Epithelial cell of esophagus (primary cell): ENCODE measurements around the gene SORL1.
A peak's percentile ranks its signal among the peaks of the same experiment; 100 is the strongest.

Experiments used
- DNase-seq: peaks from one replicate; pipeline ENCODE4 v3.0.0; 2010; ENCODE audit warnings: low read depth
- H3K4me3 ChIP-seq: 2 replicates; pipeline ENCODE4 v1.5.1; 2011; ENCODE audit warnings: mild to moderate bottlenecking, low read length, control low read depth
- TF ChIP-seq, protein P1 (sequence below): IDR thresholded peaks from 2 replicates; pipeline ENCODE4 v1.5.1; 2011; ENCODE audit warnings: low read depth, mild to moderate bottlenecking, low read length, control low read depth, inconsistent platforms; ENCODE audit not compliant: insufficient read depth; ENCODE audit errors: missing control alignments

Gene SORL1

DNA sequence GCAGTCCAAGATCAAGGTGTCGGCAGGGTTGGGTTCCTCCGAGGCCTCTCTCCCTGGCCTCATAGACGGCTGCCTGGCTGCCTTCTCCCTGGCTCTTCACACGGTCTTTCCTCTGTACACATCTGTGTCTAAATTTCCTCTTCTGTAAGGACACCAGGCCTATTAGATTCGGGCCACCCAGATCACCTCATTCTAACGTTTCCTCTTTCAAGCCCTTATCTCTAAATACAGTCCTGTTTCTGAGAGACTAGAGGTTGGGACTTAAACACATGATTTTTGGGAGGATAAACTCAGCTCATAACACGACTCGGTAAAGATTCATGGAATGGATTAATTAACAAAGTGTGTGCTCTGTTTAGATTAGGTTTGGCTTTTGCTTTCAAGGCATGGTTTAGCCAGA is 136.6 kb downstream of the SORL1 start:
- H3K4me3 ChIP-seq = no peak overlapping the region
- DNase-seq = no peak
- TF ChIP-seq, protein P1, sequence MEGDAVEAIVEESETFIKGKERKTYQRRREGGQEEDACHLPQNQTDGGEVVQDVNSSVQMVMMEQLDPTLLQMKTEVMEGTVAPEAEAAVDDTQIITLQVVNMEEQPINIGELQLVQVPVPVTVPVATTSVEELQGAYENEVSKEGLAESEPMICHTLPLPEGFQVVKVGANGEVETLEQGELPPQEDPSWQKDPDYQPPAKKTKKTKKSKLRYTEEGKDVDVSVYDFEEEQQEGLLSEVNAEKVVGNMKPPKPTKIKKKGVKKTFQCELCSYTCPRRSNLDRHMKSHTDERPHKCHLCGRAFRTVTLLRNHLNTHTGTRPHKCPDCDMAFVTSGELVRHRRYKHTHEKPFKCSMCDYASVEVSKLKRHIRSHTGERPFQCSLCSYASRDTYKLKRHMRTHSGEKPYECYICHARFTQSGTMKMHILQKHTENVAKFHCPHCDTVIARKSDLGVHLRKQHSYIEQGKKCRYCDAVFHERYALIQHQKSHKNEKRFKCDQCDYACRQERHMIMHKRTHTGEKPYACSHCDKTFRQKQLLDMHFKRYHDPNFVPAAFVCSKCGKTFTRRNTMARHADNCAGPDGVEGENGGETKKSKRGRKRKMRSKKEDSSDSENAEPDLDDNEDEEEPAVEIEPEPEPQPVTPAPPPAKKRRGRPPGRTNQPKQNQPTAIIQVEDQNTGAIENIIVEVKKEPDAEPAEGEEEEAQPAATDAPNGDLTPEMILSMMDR = no peak

DNA sequence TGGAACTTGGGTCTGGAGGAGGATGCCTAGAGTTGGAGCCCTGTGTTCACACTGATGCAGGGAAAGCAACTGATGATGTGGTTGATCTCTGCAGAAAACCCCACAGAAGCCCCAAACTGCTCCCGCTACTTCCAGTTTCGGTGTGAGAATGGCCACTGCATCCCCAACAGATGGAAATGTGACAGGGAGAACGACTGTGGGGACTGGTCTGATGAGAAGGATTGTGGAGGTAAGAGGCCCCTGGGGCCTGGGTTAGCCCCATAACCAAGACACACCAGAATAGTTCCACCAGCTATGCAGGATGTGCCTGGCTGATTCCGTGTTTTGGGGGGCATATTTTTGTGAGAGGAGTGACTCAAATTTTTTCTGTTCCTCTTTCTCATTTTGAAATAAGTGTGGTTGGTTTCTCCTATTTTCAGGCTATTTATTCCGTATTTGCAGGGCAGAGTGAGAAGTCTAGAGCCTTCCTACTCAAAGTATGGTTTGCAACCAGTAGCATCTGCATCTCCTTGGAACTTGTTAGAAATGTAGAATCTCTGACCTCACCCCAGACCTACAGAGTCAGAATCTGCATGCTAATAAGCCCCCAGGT is 137.9 kb downstream of the SORL1 start:
- DNase-seq = no peak
- TF ChIP-seq, protein P1 = no peak
- no peak overlapping the region for H3K4me3 ChIP-seq

DNA sequence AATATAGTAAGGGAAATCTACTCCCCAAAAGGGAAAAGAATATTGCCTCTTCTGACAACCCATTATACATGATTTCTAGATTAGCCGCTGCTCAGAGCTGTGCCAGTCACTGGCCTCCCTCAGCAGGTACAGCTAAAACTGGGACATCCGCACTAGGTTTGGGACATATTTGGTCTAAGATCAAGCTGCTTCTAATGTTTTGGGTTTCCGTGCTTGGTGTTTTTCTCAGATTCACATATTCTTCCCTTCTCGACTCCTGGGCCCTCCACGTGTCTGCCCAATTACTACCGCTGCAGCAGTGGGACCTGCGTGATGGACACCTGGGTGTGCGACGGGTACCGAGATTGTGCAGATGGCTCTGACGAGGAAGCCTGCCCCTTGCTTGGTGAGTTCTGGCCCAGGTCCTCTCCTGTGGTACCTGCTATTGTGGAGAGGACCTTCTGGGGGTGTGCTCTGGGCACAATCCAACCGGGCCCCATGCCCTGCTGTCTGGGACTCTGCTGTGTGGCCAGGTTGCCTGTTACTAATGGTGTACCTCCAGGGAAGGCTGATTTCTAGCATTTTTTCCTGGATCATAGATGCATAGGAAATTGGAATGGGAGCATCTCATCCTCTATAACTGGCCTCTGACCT is 138.8 kb downstream of the SORL1 start:
- H3K4me3 ChIP-seq = no peak overlapping the region
- DNase-seq = no peak
- TF ChIP-seq, protein P1 = no peak

DNA sequence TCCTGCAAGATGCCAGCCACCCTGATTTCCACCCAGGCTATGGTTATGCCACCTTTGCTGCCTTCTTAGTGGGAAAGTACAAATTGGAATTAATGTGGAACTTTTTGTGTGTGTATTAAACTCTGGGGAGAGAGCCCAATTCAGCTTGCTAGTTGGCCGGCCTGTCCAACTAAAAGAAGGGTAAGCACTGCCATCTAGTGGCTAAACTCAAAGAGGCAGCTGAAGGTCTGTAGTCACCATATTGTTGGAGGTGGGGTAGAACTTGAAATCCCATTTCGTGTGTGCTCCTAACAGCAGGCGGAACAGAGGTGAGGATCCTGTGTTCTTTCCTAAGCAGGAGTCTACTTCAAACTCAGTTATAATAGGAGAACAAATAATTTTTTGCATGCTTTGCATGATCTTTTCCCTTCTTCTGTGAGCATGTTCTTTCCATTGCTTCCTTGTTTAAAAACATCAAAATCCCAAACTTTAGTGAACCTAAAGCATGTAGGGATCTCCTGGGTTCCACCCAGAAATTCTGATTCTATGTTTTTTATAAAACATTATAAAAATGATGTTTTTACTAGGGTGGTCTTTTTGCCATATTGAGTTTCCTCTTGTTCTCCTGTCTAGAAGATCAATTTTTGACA is 139.4 kb downstream of the SORL1 start:
- no peak overlapping the region for H3K4me3 ChIP-seq
- TF ChIP-seq, protein P1 = peak; percentile 88
- DNase-seq = peak; percentile 82

DNA sequence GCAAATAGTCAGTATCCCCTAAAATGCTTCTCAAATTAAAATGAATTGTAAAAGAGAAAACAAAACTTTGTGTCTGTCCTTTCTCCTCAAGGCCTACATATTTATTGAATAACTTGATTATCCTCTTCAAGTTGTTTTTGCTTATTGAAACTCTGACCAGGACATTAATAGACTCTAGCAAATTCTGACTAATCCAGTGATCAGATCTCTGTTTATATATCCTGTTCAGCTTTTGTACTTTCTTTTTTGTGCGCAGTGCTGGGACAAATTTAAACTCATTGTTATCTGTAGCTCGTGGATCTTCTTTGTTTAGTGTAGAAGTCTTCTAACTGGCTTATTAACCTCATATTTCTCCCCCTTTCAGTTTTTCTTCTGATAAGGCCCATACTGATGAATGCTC is 140.6 kb downstream of the SORL1 start:
- H3K4me3 ChIP-seq = no peak overlapping the region
- TF ChIP-seq, protein P1 = no peak
- DNase-seq = no peak

DNA sequence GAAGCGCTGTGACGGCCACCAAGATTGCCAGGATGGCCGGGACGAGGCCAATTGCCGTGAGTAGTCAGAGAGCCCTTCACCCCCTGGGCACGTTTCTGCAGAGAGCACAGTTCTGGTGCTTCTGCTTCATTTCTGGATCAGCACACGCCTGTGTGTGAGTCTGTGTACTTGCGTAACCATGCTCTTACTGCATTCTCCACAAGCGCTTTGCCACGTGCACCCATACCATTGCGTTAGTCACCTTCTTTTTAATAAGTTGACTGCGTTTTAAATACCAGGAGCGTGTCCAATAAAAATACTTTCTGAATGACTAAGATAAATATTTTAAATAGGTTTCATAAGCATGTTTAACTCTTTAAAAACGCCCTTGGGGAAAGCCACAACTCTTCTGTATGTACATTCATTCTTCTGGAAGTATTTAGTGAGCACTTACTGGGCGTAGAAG is 143.6 kb downstream of the SORL1 start:
- H3K4me3 ChIP-seq = no peak overlapping the region
- TF ChIP-seq, protein P1 = no peak
- peak; percentile 99 for DNase-seq
